ENCODE measurements around the gene ACTA2. TPM values are rescaled to one million over a fixed set of nuclear protein-coding genes. Genes with fewer than 3 reads are reported as not detected.
A peak's percentile ranks its signal among the peaks of the same experiment; 100 is the strongest.

The ACTA2 gene
- total RNA-seq, 1 donor from 2014 or later: 98.5 TPM

DNA sequence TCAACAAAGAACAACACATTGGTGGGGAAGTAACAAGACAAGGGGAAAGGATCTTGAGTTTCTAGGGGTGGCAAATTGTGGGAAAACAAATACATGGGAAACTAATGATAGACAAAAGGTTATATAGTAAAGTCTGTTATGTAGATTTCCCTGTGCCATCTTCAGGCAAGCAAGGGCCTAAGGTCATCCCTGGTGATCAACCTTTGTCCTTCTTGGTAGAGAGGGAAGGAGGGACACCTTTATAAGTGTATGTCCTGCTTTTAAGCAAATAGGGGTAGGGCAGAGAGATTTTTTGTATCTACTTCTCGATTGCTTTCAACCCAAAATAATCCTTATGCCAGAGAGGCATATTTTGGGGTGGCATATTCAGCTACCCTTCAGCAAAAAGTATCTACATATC lies 11.8 kb upstream of the ACTA2 start:
- no peak for TF ChIP-seq CTCF (IDR thresholded peaks at IDR 0.05; ENCODE audit: unreplicated experiment)
- H3K27me3 Mint-ChIP-seq (ENCODE audit: unreplicated experiment): no peaks in the 10 kb centered on the region
- no peak overlapping the region for H3K4me3 Mint-ChIP-seq (ENCODE audit: unreplicated experiment)
- no peak for DNase-seq (ENCODE audit: low spot score)
- H3K4me1 Mint-ChIP-seq (ENCODE audit: unreplicated experiment): peaks cover 9% of the 10 kb centered on the region
- H3K27ac Mint-ChIP-seq (ENCODE audit: unreplicated experiment): no peak overlapping the region
- H3K36me3 Mint-ChIP-seq (ENCODE audit: low read depth, unreplicated experiment): no peaks in the 10 kb centered on the region
- no peaks in the 10 kb centered on the region for H3K9me3 Mint-ChIP-seq (ENCODE audit: unreplicated experiment)

- H3K27me3 Mint-ChIP-seq (ENCODE audit: unreplicated experiment): no peaks in the 10 kb centered on the region
- H3K27ac Mint-ChIP-seq (ENCODE audit: unreplicated experiment): no peak overlapping the region
- TF ChIP-seq CTCF (IDR thresholded peaks at IDR 0.05; ENCODE audit: unreplicated experiment): peak; percentile 40
- no peak overlapping the region for H3K4me3 Mint-ChIP-seq (ENCODE audit: unreplicated experiment)
- H3K36me3 Mint-ChIP-seq (ENCODE audit: low read depth, unreplicated experiment): no peaks in the 10 kb centered on the region
- no peaks in the 10 kb centered on the region for H3K9me3 Mint-ChIP-seq (ENCODE audit: unreplicated experiment)
- H3K4me1 Mint-ChIP-seq (ENCODE audit: unreplicated experiment): peaks cover 9% of the 10 kb centered on the region
- no peak for DNase-seq (ENCODE audit: low spot score)
Measured at GRCh38 chr10:88963318-88963717, 10.7 kb upstream of the ACTA2 start.

DNA sequence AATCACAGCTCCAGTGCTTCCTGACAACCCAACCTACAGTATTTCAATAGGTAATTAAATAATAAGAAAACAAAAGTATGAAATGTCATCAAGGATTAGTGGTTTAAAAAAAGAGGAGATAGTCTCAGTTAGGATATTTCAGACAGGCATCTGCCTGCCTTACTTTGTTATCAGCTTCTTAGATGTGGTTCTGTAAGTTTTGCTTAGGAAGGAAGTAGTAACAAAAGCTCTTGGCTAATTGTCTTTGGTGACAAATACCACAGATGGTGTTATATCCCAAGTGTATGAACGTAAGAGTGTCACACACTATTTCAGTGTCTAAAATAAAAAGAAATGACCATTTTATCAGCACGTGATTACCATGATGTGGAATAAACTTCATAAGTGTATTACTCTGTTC lies 9.8 kb upstream of the ACTA2 start:
- no peak for DNase-seq (ENCODE audit: low spot score)
- H3K36me3 Mint-ChIP-seq (ENCODE audit: low read depth, unreplicated experiment): no peaks in the 10 kb centered on the region
- TF ChIP-seq CTCF (IDR thresholded peaks at IDR 0.05; ENCODE audit: unreplicated experiment): no peak
- H3K9me3 Mint-ChIP-seq (ENCODE audit: unreplicated experiment): no peaks in the 10 kb centered on the region
- peaks cover 9% of the 10 kb centered on the region for H3K4me1 Mint-ChIP-seq (ENCODE audit: unreplicated experiment)
- no peak overlapping the region for H3K27ac Mint-ChIP-seq (ENCODE audit: unreplicated experiment)
- H3K4me3 Mint-ChIP-seq (ENCODE audit: unreplicated experiment): peak overlapping the region; percentile 23
- H3K27me3 Mint-ChIP-seq (ENCODE audit: unreplicated experiment): no peaks in the 10 kb centered on the region

GRCh38 chr10:88961266-88961665 lies 8.7 kb upstream of the ACTA2 start:
- H3K36me3 Mint-ChIP-seq (ENCODE audit: low read depth, unreplicated experiment): no peaks in the 10 kb centered on the region
- H3K27me3 Mint-ChIP-seq (ENCODE audit: unreplicated experiment): no peaks in the 10 kb centered on the region
- no peak for TF ChIP-seq CTCF (IDR thresholded peaks at IDR 0.05; ENCODE audit: unreplicated experiment)

GRCh38 chr10:88960802-88961201 lies 8.2 kb upstream of the ACTA2 start:
- Mint-ChIP-seq H3K9me3 (ENCODE audit: unreplicated experiment) (no peaks in the 10 kb centered on the region), H3K27ac (ENCODE audit: unreplicated experiment) (no peak overlapping the region), H3K36me3 (ENCODE audit: low read depth, unreplicated experiment) (no peaks in the 10 kb centered on the region), H3K4me3 (ENCODE audit: unreplicated experiment) (no peak overlapping the region), H3K4me1 (ENCODE audit: unreplicated experiment) (peaks cover 9% of the 10 kb centered on the region), H3K27me3 (ENCODE audit: unreplicated experiment) (no peaks in the 10 kb centered on the region)
- no peak for TF ChIP-seq CTCF (IDR thresholded peaks at IDR 0.05; ENCODE audit: unreplicated experiment)
- DNase-seq (ENCODE audit: low spot score): no peak

More at GRCh38 chr10:88961266-88961665, 8.7 kb upstream of the ACTA2 start:
- Mint-ChIP-seq H3K4me3 (ENCODE audit: unreplicated experiment) (no peak overlapping the region), H3K9me3 (ENCODE audit: unreplicated experiment) (no peaks in the 10 kb centered on the region), H3K4me1 (ENCODE audit: unreplicated experiment) (peaks cover 9% of the 10 kb centered on the region), H3K27ac (ENCODE audit: unreplicated experiment) (no peak overlapping the region)
- no peak for DNase-seq (ENCODE audit: low spot score)

Data from endothelial cell (in vitro differentiated cells).